ENCODE measurements around the gene TAX1BP1.
"Not testable (repeated sequence)": the region's sequence is repeated elsewhere in the genome, so short reads cannot be mapped to it uniquely, and the experiment has no call there.

TAX1BP1 gene

DNA sequence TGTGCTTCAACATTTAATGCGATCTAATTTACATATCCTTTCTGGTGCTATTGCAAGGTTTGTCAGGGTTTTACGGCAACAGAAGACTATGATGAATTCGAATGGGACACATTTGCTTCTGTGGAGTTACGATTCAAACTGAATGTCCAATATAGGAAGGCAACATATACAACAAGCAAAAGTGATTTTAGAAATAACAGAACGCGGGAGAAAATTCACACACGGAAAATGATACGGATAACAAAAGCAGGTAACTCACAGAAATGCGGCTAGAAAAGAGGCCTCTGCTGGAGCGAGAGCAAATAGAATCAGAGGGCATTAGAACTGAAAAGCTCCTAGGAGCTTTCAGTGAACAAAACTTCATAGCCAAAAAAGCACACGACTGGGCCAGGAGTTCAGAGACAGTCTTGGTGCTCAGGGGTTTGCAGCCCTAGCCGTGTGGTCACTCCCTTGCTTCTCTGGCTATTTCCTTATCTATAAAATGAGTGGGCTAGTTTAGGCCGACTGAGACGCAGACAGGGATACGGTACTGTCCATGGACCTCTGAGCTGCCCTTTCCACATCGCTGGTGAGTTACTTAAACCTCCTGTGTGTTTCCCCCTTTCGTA, 557 bp upstream of the TAX1BP1 start:
- peak in 1 of 2 experiments; percentile 0 for DNase-seq (ENCODE audit: low read depth in 2 of 2)

DNA sequence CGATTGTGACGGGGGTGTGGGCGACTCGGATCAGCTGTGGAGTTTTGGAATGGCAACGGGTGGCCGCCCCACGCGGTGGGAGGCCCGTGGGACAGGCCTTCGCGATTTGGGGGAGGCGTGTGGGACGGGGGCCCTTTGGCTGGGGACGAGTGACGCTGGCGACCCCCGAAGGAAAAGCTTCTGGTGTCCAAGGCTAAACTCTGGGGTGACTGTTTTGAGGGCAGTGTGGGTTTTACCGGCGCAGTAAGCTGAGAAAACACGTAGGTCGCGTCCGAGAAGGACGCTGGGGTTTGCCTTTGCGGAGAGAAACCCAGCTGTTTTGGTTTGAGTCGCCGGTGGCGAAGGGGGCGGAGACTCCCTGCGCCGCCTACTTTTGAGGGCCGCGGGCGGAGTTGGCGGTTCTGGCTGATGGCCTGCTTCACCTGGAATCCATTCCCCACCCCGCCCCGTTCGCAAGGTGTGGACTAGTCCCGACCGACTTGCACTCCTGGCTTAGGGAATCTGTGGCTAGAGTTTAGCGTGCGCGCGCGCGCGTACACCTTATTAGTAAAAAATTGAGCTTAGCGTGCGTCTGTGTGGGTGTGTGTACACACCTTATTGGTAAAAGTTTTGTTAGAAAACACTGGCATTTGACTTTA, 606 bp downstream of the TAX1BP1 start:
- peak; percentile 67 to 84 for DNase-seq (ENCODE audit: low read depth in 2 of 2)

DNA sequence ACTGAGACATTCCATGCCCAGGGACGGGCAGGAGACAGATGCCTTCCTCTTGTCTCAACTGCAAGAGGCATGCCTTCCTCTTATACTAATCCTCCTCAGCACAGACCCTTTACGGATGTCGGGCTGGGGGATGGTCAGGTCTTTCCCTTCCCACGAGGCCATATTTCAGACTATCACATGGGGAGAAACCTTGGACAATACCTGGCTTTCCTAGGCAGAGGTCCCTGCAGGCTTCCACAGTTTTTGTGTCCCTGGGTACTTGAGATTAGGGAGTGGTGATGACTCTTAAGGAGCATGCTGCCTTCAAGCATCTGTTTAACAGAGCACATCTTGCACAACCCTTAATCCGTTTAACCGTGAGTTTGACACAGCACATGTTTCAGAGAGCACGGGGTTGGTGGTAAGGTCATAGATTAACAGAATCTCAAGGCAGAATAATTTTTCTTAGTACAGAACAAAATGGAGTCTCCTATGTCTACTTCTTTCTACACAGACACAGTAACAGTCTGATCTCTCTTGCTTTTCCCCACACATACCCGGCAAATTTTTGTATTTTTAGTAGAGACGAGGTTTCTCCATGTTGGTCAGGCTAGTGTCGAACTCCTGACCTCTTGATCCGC, 2.2 kb downstream of the TAX1BP1 start:
- not testable (repeated sequence) for DNase-seq (ENCODE audit: low read depth in 2 of 2)

GRCh38 chr7:27745064-27745583, 5.2 kb downstream of the TAX1BP1 start:
- DNase-seq (ENCODE audit: low read depth in 2 of 2), result no peak

DNA sequence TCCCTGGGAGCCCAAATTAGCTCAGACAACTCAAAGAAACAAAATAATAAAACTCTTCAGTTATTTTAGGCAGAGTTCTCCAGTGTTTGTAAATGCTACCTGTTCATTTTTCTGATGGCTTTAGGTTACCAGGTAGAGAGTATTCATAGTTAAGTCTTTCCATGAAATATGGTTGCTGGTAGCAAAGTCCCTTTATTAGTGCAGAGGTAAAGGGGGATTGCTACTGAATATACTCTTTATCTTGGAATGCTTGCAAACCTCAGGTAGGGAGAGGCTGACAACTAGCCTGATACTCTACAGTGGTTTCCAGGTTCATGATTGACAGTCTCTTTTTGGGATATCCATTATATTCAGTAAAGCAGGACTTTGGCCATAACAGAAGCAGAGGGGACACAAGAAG, 6.5 kb downstream of the TAX1BP1 start:
- no peak for DNase-seq (ENCODE audit: low read depth in 2 of 2)

GRCh38 chr7:27746978-27747377, 7.0 kb downstream of the TAX1BP1 start:
- no peak for DNase-seq (ENCODE audit: low read depth in 2 of 2)

DNA sequence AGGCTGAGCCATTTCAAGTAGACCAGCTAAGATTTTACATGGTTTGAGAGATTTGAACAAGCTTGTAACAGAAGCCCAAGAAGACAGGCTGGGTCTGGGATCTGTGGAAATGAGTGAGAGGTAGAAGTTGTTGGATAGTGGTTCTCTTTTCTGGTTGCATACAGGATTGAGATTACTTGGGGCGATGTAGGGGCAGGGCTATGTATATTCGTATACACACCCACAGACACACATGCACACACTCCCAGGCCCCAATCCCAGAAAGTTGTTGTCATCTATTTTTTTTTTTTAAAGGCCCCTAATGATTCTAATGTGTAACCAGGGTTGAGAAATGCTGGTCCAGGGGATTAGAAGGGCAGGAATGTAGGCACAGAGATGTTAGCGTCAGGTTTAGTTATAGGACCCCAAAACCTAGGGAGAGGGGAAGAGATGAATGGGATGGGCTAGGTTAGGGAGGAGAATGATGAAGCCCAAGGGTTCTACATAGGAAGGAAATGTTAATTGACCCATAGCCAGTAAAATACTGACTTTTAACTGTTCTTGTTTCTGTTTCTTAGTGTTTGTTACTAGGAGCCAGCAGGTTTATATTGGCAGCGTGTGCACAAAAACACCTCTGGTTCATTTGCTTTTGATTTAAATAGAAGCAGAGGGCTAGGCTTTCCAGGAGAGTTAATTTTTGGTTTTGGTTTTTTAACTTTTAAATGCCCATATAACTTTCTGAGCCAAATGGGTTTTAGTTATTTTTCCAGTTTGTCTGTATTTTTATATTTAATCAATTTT, 7.8 kb downstream of the TAX1BP1 start:
- DNase-seq (ENCODE audit: low read depth in 2 of 2), result no peak

DNA sequence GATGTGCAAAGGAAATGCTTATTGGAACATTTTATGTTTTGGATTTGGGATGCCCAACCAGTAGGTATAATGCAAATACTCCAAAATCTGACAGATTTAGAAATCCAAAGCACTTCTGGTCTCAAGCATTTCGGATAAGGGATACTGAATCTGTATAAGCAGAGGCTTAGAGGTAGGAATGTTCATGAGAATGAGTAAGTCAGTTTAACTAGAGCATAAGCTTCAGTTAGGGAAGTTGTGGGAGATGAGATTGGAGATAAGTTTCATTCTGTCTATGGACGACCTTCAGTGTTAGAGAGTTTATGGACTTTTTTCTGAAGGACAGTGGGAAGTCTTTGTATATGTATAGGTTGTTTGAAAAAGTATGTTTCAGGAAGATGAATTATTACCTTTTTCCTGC, 10.4 kb downstream of the TAX1BP1 start:
- DNase-seq (ENCODE audit: low read depth in 2 of 2), result no peak

DNA sequence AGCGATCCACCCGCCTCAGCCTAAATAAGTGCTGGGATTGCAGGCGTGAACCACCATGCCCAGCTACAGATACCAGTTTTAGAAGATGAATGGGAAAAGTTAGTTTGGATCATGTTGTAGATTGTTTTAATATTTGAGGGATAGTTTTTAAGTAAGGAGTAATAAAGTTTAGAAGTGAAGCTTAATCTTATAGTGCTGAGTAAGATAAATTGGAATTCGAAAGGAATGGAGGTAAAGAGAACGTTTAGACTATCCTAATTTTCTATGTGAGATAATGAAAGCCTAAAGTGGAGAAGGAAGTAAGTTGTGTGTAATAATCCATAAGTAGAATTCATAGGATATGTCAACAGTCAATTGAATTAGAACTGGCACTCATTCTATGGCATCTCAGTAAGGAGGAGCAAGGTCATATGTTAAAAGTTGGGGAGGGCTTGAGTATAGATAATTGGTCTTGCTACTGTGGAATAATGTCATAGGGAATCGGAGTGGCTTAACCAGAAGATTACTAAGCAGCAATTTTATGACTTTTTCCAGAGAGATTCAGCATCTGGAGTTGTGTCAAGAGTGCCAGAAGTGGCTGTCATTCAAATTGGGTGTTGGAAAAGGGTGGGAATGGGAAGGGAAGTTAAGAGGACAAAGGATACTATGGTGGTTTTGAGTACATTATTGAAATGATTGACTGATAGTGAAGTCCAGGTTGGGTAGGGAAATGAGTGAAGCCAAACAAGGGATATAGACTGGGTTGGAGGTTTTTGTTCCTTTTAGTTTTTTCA, 12.1 kb downstream of the TAX1BP1 start:
- no peak for DNase-seq (ENCODE audit: low read depth in 2 of 2)

DNA sequence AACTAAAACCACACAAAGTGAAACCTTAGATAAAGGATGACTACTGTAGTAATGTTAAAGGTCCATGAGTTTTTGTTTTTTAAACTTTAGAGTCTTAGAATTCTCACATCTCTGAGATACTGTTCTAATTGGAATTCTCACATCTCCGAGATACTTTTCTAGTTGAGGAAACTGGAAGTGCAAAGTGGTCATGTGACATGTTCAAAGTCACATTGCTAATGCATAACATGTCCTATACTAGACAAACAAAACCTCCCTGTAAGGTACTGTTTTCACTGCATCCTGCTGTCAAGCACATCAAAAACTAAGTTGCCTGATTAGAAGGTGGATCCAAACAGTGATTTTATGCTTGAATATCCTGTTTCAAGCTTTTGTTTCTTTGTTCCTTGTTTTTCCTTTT, 13.9 kb downstream of the TAX1BP1 start:
- DNase-seq (ENCODE audit: low read depth in 2 of 2), result no peak

GRCh38 chr7:27756298-27756697, 16.3 kb downstream of the TAX1BP1 start:
- DNase-seq (ENCODE audit: low read depth in 2 of 2), result no peak

GRCh38 chr7:27759491-27759890, 19.5 kb downstream of the TAX1BP1 start:
- no peak for DNase-seq (ENCODE audit: low read depth in 2 of 2)

DNA sequence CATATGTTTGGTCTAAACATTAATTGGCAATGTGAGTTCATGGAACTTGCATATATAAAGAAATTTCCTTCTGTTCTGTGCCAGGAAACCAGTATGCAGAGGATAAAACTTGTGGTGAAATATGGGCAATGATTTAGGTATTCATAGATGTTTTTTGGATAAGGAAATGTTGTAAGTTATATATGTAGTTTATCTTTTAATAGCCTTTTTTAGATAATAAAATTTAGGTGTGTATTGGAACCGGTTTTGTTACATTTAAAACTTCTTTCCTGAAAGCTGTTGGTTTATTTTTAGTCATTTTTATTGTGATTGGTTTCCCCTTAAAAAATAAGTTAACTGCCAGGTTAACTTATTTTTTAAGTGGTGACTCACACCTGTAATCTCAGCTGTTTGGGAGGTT, 22.1 kb downstream of the TAX1BP1 start:
- no peak for DNase-seq (ENCODE audit: low read depth in 2 of 2)

- DNase-seq (ENCODE audit: low read depth in 2 of 2), result no peak
These were observed 24.1 kb downstream of the TAX1BP1 start for GRCh38 chr7:27763983-27764508.

DNA sequence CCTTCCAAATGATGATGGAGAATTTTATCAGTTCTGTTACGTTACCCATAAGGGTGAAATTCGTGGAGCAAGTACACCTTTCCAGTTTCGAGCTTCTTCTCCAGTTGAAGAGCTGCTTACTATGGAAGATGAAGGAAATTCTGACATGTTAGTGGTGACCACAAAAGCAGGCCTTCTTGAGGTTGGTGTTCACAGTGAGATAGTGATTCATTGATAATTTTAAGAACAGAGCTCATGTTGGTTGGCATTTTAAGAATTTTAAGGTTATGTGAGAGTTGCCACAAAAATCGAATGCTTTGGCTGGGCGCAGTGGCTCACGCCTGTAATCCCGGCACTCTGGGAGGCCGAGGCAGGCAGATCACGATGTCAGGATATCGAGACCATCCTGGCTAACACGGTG, 25.9 kb downstream of the TAX1BP1 start:
- no peak for DNase-seq (ENCODE audit: low read depth in 2 of 2)

- DNase-seq (ENCODE audit: low read depth in 2 of 2), result no peak
These were observed 27.4 kb downstream of the TAX1BP1 start for GRCh38 chr7:27767374-27767773.

DNA sequence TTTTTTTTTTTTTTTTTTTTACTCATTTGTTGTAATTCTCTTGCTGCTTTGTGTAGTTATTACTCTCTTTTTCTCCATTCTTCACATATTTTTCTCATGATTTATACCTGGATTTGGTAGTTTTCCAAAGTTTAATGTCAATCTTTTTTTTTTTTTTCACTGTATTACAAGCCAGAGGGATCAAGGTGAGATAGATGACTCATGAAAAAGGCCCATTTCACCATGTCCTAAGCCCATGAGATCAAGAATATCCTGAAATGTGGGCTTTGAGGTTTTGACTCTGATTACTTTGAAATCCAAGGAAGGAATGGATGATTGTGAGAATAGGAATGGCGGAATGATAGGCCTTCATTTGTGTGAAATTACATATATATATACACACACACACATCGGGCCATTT, 31.1 kb downstream of the TAX1BP1 start:
- no peak for DNase-seq (ENCODE audit: low read depth in 2 of 2)

DNA sequence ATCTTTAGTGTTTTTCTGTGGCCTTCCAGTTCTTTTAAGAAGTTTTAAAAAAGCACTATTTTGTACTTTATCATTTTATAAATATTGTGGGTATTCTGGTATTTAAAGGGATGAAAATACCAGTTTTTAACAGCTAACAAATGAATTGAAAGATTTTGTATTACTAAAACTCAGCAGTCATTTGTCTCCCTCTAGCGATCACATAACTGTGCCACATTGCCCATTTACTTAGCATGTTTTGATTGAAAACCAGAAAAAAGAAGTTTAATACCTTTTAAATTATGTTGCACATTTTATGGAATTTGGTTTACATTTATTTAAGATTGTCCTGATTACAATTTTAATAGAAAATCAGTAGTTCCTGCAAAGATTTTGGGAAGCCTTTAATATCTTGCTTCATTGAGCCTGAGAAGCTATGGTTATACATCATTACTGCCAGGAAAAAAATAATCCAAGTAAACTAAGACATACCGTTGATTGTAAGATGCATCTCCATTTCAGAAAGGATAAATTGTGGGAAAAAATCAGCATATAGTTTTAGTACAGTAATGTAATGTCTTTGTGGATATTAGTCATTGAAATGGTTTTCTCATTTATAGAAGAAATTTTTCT, 34.9 kb downstream of the TAX1BP1 start:
- DNase-seq (ENCODE audit: low read depth in 2 of 2), result no peak

DNA sequence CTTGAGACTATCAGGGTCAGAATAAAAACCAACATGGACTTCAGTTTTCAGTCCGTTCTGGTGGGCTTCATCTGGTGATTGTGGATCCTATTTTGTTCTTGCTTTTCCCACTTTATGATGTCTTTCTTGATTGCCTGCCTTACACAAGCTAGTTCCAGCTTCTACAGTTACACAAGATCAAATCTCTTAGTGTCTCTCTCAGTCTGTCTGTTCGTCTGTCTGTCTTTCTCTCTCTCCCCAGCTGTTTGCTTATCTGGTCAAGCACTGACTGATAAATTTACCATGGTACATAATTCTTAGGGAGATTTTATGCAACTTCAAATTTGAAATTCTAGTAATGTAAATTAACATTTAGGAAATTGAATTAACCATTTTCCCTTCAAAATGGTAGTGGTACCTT, 35.8 kb downstream of the TAX1BP1 start:
- no peak for DNase-seq (ENCODE audit: low read depth in 2 of 2)

- no peak for DNase-seq (ENCODE audit: low read depth in 2 of 2)
These were observed 37.7 kb downstream of the TAX1BP1 start for GRCh38 chr7:27777662-27778061.

DNA sequence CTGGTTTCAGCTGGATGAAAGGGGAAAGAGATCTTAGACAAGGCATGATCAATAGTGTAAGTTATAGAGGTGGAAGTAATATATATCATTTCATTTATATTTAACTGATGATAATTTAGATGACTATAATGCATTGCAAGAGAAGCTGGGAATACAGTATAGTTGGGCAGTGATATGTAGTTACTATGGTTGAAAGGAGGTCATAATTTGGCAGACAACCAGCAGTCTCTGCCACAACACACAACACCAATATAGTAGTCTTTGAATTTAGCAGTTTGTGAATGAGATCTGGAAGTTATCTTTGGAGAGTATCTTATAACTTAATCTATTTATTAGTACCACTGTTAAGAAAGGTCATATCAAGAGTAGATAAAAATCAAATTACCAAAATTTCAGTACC, 39.9 kb downstream of the TAX1BP1 start:
- no peak for DNase-seq (ENCODE audit: low read depth in 2 of 2)
